Smooth muscle cell of the brain vasculature (primary cell): ENCODE data around the gene RAPH1.
"Not testable (repeated sequence)": the region's sequence is repeated elsewhere in the genome, so short reads cannot be mapped to it uniquely, and the experiment has no call there.

Source experiments
- DNase-seq: peaks from one replicate; pipeline ENCODE4 v3.0.0-alpha.2; 2012; ENCODE audit warnings: low read depth, low spot score

The RAPH1 gene

DNA sequence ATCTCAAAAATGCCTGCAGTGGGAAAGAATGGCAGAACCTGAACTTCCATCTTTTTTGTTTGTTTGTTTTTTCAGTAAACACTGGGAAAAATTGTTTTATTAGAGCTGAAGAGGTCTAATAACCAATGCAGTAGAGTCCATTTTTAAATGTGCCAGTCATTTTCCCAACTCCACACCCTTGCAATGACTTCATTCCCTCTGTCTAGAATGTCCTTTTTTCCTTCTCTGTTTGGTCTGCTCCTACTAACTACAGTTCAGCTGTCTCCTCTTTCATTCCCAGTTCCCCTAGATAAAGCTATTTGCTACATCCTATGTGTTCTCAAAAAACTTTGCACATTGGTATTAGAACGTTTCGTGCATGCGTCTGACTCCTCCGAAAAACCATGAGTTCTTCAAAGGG, 9.3 kb upstream of the RAPH1 start:
- DNase-seq, result no peak

DNA sequence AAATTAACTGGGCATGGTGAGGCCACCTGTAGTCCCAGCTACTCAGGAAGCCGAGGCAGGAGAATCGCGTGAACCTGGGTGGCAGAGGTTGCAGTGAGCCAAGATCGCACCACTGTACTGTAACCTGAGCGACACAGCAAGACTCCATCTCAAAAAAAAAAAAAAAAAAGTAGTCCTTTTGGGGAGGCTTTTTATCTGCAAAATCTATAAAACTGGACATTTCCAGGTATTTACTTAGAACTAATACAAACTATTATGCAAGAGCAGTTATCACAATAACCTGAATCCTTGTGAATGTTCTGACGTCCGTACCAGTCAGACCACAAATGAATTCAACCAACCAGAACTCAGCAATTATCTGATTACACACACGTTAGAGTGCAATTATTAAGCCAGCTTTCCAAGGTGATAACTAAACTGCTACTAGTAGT, 8.8 kb upstream of the RAPH1 start:
- no peak for DNase-seq

DNA sequence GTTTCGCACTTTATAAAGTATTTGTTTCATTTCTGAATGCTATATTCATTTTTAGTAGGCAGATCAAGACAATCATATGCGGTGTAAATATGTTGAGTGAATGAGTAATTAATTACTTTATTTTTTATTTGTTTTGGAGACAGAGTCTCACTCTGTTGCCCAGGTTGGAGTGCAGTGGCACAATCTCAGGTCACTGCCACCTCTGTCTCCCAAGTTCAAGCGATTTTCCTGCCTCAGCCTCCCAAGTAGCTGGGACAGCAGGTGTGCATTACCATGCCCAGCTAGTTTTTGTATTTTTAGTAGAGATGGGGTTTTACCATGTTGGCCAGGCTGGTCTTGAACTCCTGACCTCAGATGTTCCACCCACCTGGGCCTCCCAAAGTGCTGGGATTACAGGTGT, 5.5 kb upstream of the RAPH1 start:
- DNase-seq, result not testable (repeated sequence)

DNA sequence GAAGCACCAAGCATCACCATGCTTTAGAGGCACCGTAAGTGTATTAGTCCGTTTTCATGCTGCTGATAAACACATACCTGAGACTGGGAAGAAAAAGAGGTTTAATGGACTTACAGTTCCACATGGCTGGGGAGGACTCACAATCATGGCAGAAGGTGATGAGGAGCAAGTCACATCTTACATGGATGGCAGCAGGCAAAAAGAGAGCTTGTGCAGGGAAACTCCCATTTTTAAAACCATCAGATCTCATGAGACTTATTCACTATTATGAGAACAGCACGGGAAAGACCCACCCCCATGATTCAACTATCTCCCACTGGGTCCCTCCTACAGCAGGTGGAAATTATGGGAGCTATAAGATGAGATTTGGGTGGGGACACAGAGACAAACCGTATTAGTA, 3.1 kb upstream of the RAPH1 start:
- not testable (repeated sequence) for DNase-seq

DNA sequence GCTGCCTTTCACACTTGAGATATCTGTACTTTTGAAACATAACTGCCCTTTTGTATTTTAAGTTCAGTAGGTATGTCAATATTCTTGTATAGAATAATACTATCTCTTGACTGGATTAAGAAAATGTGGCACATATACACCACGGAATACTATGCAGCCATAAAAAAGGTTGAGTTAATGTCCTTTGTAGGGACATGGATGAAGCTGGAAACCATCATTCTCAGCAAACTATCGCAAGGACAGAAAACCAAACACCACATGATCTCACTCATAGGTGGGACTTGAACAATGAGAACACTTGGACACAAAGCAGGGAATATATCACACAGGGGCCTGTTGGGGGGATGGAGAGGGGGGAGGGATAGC, 1.5 kb upstream of the RAPH1 start:
- DNase-seq, result not testable (repeated sequence)

DNA sequence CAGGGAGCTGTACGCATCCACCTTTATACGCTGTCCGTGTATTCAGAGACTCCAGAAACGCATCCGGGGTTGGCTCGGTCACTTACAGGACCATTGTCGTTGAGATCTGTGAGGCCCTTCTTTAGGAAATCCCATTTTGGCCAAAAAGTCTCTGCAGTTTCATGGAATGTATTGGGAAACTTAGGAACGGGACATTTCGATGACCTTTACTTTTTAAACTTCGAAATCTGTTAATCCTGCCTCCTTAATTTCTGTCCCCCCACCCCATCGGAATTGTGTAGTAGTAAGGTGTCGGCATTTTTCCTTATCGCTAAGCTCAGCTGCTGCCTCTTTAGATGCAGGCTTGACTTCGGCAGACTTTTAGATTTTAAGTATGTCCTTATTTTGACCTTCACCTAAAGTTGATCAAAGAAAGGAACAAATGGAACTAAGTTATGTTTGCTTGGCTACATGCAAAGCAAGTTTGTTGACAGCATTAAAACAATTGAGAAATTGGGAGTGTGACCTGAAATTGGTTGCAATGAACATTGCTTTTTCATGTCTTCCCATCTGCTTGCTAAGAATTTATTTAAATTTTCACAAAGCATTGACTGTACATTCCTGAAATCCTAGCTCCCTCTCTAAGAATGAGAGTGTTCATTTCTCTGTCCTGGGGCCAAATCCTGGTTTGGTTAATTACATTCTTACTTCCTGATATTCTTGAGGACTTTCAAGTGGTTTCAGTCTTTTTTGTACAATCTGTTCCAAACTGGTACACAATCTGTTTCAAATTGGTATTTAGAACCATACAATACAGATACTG, 884 bp upstream of the RAPH1 start:
- DNase-seq, result no peak

DNA sequence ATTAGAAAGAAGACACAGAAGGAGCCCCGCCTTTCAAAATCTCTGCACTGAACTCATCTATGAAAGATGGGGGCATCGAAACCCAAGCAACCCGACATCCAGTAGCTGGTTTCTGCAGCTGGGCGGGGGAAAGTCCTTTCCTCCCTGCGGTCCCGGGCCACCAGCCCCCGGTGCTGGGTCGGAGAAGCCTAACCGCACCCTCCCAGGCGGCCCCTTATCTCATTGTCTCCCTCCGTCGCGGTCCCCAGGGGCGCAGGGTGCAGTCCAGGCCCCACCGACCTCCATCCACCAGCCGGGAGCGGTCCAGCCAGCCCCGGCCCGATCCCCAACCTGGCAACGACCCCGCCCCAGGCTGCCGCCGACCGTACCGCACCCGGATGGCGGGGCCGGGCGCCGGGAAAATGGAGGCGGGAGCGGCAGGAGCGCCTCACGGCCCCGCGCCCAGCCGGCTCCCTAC, 452 bp downstream of the RAPH1 start:
- no peak for DNase-seq

DNA sequence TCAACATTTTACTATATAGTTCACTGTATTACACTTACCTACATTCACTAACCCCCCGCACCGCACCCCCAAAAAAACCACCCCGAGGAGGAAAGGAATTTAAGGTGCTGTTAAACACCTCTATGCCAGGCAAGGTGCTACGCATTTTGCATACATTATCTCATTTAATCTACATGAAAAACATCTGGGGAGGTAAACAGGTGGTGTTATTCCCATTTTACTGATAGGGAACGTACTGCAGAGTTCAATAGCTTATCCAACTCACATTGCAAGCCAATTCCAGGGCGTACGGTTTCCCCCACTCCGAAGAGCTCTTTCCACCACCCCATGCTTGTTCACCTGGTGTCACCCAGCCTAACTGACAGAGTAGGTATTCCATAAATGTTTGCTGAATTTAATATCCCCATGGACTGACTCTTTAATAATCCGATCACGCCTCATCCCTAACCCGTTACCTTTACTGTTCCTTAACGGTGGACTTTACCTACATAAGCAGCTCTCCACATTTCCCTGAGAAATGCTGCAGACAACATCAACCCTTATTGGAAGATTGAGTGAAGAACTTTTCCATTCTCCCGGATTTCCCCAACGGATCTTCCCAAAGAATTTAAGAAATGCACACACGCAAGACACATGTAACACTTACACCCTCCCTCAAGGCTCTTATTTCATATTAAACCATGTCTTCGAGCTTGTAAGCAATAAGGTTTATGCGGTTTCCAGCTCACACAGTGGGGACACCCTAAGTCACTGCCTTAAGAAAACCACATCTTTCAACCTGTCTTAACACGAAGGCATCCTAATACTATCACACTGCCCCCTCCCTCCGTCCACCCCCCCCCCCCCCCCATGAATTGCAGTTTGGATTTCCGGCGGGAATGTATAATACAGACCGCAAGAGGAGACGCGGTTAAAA, 1.2 kb downstream of the RAPH1 start:
- no peak for DNase-seq

DNA sequence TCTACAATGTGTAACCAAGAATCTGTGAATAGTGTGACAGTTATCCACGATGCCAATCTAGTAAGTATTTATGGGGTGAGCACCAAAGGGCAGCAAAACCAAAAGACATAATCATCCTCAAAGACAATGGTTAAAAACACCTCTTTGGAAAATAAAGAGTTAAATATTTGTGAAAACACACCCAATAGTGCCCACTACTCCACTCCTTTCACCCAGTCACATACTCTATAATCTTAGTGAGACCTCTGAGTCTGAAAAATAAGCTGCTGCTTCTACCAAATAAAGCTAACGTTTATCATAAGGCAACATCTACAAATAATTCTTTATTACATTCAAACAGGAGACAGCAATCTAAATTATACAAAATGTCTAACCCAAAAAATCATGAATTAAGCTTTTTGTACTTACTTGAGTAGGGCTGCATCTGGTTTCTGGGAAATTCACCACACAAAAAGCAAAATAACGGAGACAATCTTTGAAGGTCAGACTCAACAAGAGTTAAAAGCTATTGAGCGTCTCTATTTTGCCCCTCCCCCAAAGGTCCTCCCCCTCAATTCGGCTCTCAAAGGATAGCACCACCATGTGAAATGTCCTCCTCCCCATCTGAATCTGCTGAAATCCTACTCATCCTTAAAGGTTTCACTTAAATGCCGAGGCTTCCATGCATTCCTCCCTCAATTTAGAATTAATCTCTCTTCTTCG, 2.0 kb downstream of the RAPH1 start:
- no peak for DNase-seq

DNA sequence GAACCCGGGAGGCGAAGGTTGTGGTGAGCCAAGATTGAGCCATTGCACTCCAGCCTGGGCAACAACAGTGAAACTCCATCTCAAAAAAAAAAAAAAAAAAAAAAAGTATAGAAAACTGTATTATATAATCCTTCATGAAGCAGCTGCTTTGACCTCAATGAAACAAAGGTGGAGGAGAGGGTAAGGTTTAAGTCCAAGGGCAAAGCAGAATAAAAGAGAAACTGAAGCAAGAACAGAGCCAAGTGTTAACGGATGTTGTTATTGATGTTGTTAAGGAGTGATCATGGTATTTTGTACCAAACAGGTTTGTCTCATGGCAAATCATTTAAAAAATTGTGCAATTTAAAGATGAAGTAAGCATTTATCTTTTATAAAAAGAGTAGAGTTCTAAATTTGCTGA, 7.4 kb downstream of the RAPH1 start:
- no peak for DNase-seq

DNA sequence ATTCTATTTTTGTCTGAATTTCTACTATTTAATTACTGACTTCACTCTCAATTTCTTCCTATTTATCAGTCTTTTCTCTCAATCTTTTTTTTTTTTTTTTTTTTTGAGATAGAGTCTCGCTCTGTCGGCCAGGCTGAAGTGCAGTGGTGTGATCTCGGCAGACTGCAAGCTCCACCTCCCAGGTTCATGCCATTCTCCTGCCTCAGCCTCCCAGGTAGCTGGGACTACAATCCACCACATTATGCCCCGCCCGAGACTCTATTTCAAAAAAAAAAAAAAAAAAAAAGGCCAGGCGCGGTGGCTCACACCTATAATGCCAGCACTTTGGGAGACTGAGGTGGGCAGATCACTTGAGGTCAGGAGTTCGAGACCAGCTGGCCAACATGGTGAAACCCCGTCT, 21.8 kb downstream of the RAPH1 start:
- DNase-seq, result not testable (repeated sequence)

DNA sequence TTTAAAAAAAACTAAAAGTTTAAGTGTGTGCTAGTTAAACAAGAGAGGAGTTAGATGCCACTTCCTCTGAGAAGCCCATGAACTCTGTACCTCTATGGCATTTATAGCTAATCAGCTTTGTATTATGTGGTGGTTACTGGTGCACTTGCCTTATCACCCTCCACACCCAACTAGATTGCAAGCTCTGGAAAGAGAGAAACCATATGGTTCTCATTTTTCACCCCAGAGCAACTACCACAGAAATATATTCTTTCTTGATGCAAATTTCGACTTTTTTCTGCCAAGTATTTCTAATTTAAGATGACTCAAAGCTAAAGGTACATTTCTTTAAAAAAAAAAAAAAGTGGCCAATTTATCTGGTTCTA, 24.2 kb downstream of the RAPH1 start:
- no peak for DNase-seq

DNA sequence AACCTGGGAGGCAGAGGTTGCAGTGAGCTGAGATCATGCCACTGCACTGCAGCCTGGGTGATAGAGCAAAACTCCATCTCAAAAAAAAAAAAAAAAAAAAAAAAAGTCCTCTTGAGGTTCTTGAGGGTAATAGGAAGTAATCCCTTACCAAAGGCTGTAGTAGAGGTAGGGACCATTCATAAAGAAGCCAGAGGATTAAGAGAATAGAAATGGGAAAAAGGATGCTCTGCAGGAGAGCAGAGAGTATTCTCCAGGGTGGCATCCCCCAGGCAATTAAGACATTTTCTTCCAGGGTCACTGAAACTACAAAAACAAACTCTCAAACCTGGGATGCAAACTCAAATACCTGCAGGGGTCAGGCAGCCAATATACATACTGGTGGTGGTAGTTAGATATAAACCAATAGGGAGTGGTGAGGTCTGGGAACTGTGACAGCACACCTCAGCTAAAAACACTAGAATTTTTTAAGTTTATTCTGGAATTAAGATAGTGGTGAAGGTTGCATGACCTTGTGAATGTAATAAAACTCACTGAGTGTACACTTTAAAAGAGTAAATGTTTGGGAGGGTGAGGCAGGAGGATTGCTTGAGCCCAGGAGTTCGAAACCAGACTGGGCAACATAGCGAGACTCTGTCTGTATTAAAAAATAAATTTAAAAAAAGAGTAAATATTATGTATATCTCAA, 24.7 kb downstream of the RAPH1 start:
- DNase-seq, result no peak

DNA sequence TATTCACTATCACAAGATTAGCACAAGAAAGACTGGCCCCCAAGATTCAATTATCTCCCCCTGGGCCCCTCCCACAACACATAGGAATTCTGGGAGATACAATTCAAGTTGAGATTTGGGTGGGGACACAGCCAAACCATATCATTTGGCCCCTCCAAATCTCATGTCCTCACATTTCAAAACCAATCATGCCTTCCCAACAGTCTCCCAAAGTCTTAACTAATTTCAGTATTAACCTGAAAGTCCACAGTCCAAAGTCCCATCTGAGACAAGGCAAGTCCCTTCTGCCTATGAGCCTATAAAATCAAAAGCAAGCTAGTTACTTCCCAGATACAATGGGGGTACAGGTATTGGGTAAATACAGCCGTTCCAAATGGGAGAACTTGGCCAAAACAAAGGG, 31.6 kb downstream of the RAPH1 start:
- DNase-seq, result not testable (repeated sequence)

DNA sequence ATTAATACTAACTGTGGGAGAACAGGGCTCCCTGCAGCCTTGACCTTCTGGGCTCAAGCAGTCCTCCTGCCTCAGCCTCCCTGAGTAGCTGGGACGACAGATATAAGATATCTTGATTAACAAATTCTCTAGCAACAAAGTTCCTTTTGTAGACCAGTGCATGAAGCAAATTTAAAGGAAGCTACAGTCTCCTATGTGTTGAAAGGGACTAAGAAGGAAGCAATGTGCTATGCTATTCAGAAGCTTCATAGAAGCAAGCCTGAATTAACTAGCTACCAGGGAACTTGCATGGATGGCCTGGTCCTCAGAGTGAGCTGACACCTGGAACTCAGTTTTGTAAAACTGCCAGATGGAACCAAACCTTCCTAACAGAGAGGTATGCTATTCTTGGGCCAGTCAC, 33.2 kb downstream of the RAPH1 start:
- DNase-seq, result no peak

DNA sequence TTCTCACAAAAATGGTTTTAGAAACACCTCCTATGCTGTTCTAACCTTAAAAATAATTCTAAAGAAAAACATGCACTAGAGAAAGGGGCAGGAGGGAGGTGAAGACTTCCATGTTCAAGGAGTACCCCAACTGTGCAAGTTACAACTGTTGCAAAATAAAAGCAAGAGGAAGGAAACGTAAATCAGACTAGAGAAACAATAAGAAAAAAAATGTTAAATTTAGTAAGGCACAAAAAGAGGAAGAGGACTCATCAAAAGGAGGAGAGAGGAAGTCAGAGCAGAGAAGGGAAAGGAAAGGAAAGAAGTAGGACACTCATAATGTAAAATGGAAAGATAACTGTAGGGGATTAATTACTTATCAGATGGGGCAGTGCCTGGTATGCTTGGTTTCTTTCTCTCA, 34.1 kb downstream of the RAPH1 start:
- no peak for DNase-seq

DNA sequence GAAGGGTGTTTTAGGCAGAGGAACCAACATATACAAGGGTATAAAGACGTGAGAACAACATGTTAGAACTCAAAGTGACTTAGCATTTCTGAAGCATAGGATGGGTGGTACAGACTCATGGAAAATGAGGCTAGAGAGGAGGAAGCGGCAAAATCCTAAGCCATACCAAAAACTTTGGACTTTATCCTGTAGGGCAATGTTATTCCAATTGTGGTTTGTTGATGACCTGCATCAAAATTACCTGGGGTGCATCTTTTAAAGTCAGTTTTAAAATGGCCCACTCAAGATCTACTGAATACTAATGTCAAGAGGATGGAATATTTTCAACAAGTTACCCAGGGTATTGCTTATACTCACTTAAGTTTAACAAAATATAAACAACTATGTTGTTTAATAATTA, 34.8 kb downstream of the RAPH1 start:
- no peak for DNase-seq

DNA sequence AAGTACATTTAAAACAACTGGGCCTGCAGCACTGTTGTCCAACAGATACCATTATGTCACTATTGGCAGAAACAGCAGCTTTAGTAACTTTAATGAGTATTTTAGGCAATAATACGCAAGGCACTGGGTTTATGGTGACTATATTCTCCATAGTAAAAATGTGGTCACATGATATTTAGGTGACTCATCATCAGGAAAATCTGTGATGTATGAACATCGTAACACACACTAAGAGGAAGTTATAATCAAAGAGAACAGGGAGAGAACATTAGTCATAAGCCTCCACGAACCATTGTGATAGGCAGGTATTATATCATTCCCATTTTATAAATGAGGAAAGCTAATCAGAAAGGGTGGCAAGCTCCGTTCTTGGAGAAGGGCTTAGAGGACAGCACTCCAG, 36.9 kb downstream of the RAPH1 start:
- no peak for DNase-seq

DNA sequence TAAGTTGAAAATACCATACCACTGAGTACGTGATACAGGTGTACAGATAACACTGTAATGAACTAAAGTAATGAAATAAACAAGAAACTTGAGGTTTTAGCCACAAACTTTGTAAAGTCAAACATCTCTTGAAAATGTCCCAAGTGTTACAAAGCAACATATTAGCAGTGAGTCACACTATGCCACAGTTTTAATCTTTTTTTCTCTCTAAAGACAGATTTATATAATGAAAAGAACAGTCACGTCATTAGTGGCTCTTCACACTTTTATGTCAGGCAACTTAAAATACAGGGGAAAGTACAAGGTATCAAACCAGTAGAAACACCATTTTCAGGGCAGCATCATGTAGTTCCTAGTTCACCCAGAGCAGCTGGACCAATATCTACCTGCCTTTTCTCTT, 42.1 kb downstream of the RAPH1 start:
- DNase-seq, result no peak

DNA sequence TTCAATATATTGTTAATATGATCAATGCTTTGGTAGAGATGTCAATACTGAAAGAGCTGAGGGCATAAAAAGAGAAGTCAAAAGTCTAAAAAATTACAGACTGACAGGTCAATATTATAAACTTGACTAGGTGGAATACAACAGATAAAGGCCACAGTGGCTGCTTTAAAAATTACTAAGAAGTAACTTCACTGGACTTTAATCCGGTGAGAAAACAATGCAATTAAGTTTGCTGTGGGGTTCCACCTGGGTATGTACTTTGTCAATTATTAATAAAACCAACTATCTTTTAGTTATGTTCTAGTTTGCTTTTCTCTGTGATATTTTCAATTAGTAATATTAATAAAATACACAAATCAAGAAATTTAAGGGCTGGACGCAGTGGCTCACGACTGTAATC, 44.7 kb downstream of the RAPH1 start:
- no peak for DNase-seq

DNA sequence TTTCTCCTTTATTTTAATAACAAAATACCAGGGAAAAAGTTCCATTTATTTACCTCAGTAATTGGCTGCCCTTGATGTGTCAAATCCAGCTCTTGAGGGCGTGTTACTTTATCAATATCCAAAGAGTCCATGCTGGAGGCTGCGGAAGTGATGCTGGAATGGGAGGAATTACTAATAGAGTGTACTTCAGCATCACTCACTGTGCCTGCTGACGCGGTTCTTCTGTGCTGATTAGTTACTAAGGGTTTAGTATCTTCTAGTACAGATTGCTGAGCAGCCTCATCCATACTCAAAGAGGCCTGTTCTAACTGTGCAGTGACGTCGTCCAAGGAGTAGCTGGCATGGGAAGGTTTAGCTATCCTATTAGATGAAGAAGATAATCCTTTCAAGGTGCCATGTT, 45.6 kb downstream of the RAPH1 start:
- DNase-seq, result no peak
